HG03575 (cell line): ENCODE measurements around the gene DPP6.

Source experiments
- ATAC-seq: cut with Tn5 transposase; IDR thresholded peaks from one replicate; pipeline ENCODE4 v1.9.1; 2021; ENCODE audit not compliant: unreplicated experiment, insufficient number of reproducible peaks, low FRiP score; ENCODE audit errors: extremely low read depth

DPP6 gene

DNA sequence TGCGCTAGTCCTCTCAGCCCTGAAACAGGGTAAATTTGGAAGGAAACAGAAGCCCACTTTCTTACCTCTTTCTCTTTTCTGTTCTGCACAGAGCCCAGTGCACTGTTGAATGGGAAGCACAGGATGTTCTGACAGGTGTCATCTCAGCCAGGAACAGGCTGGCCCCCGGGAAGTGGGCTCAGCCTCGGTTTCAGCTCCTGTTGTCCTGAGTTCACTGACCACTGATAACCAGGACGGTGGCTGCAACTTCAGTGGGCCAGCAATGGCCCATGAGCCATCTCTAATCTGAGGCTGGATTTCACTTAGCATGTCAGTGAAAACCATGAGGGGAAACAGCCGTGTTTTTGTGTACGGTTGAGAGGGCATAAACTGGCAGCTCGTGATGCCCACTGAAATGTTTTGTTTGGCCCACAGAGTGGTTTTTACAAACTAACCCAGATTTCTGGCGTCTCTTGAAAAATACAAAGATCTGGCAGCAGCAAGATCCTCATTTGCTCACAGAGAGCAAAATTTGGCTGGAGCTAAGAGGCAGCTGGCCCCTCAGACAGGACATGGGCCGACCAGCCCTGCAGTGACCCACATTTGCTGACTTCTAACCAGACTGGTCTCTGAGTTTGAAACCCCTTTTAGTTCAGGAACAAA, 494.9 kb downstream of the DPP6 start:
- no peak for ATAC-seq

DNA sequence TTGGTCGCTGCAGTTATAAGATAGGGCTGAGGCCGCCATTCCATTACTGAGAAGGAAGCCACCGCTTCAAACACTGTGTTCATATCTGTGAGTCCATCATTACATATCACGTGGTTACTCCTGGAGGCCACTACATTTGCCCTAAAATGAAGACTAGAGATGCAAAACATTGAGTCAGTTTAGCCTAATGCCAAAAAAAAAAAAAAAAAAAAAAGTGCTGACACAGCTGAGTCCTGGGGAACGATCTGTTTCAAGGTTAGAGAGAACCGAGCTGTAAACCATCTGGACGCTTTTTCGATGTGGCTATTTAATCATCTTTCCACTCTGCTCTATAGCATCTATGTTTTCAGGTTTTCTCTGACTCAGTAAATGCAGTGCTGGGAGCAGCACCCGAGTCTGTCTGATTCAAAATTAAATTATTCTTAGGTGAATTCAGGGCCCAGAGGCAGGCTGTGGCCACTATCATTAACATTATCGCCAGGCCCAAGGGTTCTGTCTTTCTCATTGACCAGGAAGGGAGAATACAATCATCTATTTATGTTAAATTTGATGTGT, 501.6 kb downstream of the DPP6 start:
- no peak for ATAC-seq

DNA sequence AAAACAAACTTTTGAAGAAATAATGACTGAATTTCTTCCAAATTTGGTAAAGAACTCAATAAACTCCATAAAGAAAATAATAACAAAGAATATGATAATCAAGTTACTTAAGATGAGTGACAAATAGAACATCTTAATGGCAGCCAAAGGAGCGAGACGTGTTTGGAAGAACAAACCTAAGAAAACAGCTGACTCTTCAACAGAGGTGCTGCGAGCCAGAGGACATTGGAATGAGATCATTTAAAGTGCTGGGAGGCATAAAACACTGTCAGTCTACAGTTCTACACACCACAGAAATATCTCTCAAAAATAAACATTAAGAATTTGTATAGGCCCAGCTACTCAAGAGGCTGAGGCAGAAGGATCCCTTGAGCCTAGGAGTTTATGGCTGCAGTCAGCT, 507.3 kb downstream of the DPP6 start:
- ATAC-seq = no peak

DNA sequence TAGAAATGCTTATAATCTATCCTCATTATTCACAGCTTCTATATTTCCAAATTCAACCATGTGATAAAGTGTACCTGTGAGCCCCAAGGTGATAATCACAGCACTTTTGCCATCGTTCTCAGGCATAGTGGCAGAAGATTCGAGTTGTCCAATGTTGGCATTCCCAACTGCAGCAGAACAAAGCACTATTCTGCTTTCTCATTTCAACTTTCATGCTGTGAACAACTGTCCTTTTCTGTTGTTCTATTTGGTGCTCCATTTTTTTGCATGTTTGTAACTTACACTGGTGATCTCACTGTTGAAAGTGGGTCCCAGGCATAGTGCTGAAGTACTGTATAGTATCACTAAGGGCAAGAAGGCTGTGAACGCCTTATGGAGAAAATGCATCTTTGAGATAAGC, 512.5 kb downstream of the DPP6 start:
- no peak for ATAC-seq

DNA sequence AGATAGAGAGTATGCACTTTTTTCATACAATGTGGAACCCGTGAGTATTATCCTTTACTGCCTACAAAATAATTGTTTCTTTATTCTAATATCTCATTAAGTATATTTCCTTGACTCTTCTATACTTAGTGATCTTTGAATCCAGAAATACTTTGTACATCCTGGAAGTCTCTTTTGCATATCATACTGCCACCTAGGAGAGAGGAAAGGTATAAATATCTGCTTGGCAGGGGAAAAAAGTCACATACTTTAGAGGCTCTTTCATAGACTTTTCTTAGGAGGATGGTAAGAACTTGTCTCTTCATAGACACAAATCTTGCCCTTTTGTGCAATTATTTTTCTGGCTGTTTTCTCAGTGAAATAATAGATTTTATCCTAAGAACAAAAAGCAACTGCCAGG, 514.7 kb downstream of the DPP6 start:
- ATAC-seq = no peak

- ATAC-seq = no peak
Measured at GRCh38 chr7:154568346-154568745, 516.1 kb downstream of the DPP6 start.

DNA sequence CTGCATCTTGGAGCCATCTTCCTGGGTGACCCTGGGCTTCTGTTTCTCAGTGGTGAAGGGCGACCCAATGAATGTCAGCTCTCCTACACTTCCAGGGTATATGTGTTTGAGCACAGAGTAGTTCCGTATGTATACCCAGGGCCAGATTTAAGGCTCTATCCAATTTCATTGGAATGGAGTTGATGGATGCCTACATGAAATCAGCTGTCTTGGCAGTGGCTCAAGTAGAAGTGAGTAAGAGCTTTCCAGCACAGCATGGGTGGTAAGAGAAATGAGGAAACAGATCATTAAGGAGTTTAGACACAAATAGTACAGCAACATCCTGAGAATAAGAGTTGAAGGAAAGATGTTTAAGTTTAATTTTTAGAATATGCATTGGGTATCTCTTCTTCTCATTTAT, 517.7 kb downstream of the DPP6 start:
- no peak for ATAC-seq

DNA sequence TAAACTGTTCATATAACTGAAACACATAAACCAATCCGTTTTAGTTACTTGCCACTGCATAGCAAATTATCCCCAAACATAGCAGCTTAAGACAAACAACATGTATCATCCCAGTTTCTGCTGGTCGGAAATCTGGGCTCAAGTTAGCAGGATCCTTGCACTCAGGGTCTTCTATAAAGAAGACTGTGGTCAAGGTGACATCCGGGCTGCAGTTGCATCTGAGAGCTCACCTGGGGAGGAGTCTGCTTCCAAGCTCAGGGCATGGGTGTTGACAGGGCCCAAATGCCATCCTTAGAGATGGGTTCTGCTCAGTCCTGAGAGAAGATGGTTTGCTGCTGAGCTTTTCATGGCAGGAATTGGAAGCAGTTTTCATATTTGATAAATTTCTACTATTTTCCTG, 519.6 kb downstream of the DPP6 start:
- ATAC-seq = no peak

GRCh38 chr7:154574235-154574634, 522.0 kb downstream of the DPP6 start:
- ATAC-seq = no peak

GRCh38 chr7:154575497-154575896, 523.3 kb downstream of the DPP6 start:
- no peak for ATAC-seq

DNA sequence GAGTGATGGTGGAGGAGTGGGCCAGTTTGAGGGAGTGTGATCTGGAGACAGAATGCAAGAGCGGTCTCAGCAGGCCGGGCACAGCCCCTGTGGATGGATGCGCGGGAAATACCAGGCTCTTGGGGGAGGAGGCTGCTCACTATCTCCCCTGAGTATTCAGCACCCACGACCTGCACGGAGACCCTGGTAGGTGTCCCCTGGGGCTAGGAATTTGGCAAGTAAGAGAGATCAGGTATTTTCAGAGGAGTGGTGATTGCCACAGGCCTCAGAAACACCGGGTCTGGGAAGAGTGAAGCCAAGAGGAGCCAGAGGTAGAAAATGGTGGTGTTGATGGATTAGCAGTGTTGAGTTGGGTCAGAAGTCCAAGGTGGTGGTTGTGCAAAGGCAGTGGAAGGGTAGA, 524.4 kb downstream of the DPP6 start:
- no peak for ATAC-seq

GRCh38 chr7:154577141-154577873, 525.1 kb downstream of the DPP6 start:
- no peak for ATAC-seq

DNA sequence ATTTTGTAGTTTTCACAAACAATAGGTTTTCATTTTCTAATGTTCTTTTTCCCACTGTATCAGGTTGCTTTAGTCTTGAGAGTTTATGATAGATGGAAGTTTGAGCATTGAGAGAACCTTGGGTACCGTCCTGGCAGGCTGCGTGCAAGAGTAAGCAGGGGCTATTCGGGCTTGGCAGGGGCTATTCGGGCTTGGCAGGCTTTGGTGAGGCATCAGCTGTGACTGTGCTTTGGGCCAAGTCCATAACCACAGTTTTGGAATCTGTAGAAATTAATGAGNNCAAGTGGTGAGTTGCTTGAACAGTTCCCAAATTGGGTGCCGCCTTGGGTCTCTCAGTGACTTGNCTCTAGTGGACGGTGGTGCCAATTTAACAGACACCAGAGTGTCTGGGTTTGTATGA, 526.1 kb downstream of the DPP6 start:
- no peak for ATAC-seq

GRCh38 chr7:154579711-154580110, 527.5 kb downstream of the DPP6 start:
- ATAC-seq = no peak

- no peak for ATAC-seq
Measured at GRCh38 chr7:154581251-154581890, 529.2 kb downstream of the DPP6 start.

DNA sequence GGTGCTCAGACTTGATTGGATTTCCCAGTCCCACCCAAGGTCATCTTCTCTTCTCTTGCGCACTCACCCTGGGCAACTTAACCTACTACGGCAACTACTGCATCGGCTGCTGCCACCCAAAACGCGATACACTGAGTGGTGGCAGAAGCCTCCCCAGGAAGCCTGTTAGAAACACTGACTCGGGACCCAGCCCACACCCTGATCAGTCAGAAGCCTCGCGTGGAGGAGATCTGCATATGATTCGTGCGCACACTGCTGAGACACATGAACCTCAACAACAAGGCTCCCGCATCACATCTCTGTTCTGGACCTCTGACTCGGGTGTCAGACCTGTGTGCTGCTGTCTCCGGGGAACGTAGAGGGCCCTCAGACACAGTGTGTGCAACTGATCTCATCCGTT, 531.3 kb downstream of the DPP6 start:
- no peak for ATAC-seq

- ATAC-seq = no peak
Measured at GRCh38 chr7:154584352-154585252, 532.4 kb downstream of the DPP6 start.

GRCh38 chr7:154587792-154588191, 535.6 kb downstream of the DPP6 start:
- no peak for ATAC-seq

- ATAC-seq = no peak
Measured at GRCh38 chr7:154591544-154591943, 539.3 kb downstream of the DPP6 start.
